ENCODE results near the gene NELL1.

DNA sequence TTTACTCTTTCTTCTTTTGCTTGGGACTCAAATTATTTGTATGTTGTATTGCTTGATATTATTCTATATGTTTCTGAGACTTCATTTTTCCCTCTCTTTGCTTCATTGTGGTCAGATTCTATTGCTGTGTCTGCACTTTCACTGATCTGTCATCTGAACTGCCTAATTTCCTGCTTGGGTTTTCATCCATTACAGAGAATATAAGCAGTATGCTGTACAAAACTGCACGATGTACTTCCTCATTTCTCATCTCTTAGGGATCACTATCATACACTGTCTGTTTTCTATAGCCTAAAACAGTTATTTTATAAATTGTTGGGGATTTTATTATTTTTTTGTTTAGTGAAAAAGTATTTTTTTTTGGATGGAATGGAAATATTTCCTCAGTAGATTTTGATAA, 786.8 kb downstream of the NELL1 start:
- TF ChIP-seq ZC3H10 (CRISPR knock-in tag; IDR thresholded peaks at IDR 0.05) = no peak
- no peak for TF ChIP-seq GLIS3 (CRISPR knock-in tag; IDR thresholded peaks at IDR 0.05)
- TF ChIP-seq CSDC2 (CRISPR knock-in tag; IDR thresholded peaks at IDR 0.05) = no peak
- no peak for TF ChIP-seq PATZ1 (CRISPR knock-in tag; IDR thresholded peaks at IDR 0.05; ENCODE audit: borderline replicate concordance)
- TF ChIP-seq ZNF70 (CRISPR knock-in tag; IDR thresholded peaks at IDR 0.05) = no peak
- no peak for TF ChIP-seq RARB (CRISPR knock-in tag; IDR thresholded peaks at IDR 0.05)
- no peak for TF ChIP-seq PPARA (CRISPR knock-in tag; IDR thresholded peaks at IDR 0.05; ENCODE audit: borderline replicate concordance)

Data from SK-N-SH treated with all-trans-retinoic acid at 6 μM for 48 hours (cell line).